Left colon (tissue), 2 donors: ENCODE results near the gene RPS16. TPM values are rescaled to one million over a fixed set of nuclear protein-coding genes. Genes with fewer than 3 reads are reported as not detected.

ENCODE experiments used
- ATAC-seq: fragments of 200-7000 bp; cut with Tn5 transposase; one replicate; pipeline ENCODE4 v1.9.1; 2020; ENCODE audit warnings: mild to moderate bottlenecking, moderate library complexity
- DNase-seq, 2 donors: peaks; one replicate each; pipeline ENCODE4 v3.0.0-alpha.2; 2020
- intact Hi-C, 2 donors: fragments of 100-400 bp; cut with DNase I in 1 of 2; cut with micrococcal nuclease in 1 of 2; formaldehyde crosslinking; loops; one replicate each; pipeline versions ENCODE4 v1.11.2 to v1.14.0; 2022; cut with DNase I, micrococcal nuclease
- total RNA-seq, 2 donors: library from RNA; stranded (reverse); fragmentation: NEBNext Ultra II Directional; extraction: Animal tissue kit (Norgen Biotek cat#: 25700); gene quantifications; one replicate each; pipeline ENCODE4 v1.2.1, GENCODE V29; 2021
- donor health status: DM: no; HTN: no; CAD: no.
- donor health status: DM: yes; HTN: yes; CAD: no.

The RPS16 gene
- total RNA-seq, 2 donors from 2014 or later: 1,556 to 1,578 TPM

DNA sequence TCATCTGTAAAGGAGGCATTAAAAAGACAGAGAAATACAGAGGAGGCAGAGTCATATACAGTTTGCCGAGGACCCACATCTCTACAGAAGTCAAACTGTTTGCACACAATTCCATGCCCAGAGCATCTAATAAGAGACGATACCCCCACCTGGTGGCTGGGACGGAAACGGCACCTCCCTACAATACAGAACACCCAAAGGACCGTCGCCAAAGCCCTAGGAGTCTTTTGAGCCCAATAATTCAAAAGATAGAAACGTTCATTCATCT lies 24.0 kb downstream of the RPS16 start:
- ATAC-seq: peak; percentile 39
- intact Hi-C loops: no loop called here
- peak; percentile 89 to 96 for DNase-seq

DNA sequence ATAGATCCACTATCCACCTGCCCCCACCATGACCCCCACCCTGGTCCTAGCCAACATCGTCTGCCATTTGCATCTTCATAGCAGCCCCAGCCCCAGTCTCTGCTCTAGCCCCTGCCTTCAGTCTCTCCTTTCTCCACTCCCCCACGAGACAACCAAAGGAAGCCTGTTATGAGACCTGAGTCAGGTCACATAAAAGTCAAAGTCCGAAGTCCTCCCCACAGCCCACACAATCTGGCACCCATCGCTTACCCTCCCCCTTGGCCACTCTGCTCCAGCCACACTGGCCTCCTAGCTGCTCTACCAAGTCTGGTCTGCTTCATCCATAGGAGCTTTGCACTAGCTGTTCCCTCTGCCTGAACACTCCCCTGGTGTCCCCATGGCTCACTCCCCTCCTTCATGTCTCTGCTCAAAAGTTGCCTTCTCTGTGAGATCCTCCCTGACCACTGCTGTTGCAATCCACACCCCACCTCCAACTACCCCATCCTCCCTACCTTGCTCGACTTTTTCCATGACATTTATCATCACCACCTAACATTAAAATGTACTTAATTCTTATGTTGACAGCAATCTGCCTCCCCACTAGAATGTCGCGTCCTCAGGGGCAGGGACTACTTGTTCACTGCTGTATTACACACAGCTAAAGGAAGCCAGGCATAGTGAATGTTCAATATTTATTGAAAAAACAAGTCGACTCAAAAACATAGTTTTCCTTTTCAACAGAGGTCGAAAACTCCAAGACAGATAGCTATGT lies 24.5 kb downstream of the RPS16 start:
- intact Hi-C loops: no loop called here
- ATAC-seq (peak; percentile 29), DNase-seq (peak; percentile 75 to 85)

DNA sequence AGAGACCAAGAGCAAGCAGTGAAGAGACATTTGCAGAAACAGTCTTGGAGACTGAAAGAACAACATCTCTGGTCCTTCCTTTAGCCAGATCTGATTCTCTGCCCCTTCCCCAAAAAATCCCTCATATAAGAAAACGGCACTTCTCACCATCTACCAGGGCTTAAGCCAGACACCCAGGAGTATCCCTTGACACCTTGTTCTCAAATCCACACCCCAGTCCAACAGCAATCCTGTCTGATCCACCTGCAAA lies 25.0 kb downstream of the RPS16 start:
- intact Hi-C loops: no loop called here
- ATAC-seq (no peak), DNase-seq (no peak)

DNA sequence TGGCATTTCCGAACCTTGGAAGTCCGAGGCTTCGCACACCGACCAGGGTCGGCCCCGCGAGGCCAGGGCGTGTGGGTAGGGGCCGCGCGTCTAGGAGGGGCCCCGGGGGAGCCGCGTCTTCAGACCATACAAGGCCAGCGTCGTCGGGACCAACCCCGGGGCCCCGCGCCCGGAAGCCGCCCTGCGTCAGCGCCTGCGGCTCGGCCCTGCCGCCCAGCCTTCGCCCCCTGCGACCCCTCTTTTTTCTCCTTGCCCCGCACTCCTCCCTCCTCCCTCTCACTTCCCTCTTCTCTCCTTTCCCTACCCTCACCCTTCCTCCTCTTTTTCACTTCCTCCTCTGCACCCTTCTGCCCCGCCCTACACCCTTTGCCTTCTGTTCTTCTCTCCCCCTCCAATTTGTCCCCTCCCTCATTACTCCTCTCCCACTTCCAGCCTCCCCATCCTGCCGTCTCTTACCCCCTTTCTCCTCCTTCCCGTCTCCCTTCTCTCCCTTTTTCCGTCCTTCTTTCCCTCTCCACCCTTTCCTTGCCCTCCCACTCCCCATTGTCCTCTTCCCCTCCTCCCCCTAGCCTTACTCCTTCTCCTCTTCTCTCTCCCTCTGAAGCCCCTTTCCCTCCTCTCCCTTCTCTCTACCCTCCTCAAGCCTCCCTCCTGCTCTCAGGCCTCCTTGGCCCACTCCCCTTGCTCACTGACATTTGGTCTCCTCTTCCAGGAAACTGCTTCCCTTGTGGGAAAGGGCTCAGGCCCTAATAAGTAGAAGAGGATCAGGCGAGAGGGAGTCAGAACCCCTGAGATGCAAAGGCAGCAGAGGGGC lies 25.5 kb downstream of the RPS16 start:
- intact Hi-C loops: no loop called here
- DNase-seq: peak; percentile 80 to 87
- ATAC-seq: peak; percentile 32

DNA sequence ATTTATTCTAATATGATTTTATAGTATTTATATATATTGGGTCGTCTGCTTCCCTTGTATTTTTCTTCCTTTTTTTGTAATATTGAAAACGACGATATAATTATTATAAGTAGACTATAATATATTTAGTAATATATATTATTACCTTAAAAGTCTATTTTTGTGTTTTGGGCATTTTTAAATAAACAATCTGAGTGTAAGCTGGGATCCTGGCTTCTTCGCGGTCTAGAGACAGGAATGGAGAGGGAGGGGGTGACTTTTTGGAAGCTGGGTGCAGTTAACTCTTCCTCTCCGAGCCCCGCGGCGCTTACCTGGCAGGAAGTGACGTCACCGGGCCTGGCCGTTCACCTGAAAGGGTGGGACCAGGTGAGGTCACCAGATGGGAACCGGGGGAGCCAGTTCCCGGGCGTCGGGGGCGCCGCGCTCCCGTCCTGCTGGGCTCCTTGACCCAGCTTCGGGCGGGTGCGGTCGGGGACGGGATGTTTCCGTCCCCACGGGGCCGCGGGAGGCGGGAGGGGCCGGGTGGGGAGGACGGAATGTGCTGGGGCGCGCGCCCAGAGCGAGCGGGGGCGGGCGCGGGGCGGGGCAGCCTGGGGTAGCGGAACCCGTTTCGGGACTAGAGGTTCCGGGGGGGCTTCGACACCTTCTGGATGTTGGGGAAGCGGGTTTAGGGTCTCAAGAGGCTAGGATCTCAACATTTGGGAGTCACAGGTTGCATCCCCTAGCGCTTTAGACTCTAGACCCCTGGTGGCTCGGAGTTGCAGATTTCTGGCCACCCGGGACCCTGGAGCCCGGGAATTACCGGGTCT lies 26.3 kb downstream of the RPS16 start:
- ATAC-seq: peak; percentile 31
- intact Hi-C loops: no loop called here
- peak; percentile 95 to 97 for DNase-seq

DNA sequence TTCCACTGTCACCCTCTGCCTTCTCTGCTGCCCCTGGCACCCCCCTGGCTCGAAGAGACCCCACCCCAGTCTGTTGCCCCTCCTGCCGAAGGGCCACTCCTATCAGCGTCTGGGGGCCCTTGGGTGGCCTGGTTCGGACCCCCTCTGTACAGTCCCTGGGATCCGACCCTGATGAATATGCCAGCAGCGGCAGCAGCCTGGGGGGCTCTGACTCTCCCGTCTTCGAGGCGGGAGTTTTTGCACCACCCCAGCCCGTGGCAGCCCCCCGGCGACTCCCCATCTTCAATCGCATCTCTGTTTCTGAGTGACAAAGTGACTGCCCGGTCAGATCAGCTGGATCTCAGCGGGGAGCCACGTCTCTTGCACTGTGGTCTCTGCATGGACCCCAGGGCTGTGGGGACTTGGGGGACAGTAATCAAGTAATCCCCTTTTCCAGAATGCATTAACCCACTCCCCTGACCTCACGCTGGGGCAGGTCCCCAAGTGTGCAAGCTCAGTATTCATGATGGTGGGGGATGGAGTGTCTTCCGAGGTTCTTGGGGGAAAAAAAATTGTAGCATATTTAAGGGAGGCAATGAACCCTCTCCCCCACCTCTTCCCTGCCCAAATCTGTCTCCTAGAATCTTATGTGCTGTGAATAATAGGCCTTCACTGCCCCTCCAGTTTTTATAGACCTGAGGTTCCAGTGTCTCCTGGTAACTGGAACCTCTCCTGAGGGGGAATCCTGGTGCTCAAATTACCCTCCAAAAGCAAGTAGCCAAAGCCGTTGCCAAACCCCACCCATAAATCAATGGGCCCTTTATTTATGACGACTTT lies 27.1 kb downstream of the RPS16 start:
- ATAC-seq (no peak), DNase-seq (no peak)
- intact Hi-C loops: no loop called here

DNA sequence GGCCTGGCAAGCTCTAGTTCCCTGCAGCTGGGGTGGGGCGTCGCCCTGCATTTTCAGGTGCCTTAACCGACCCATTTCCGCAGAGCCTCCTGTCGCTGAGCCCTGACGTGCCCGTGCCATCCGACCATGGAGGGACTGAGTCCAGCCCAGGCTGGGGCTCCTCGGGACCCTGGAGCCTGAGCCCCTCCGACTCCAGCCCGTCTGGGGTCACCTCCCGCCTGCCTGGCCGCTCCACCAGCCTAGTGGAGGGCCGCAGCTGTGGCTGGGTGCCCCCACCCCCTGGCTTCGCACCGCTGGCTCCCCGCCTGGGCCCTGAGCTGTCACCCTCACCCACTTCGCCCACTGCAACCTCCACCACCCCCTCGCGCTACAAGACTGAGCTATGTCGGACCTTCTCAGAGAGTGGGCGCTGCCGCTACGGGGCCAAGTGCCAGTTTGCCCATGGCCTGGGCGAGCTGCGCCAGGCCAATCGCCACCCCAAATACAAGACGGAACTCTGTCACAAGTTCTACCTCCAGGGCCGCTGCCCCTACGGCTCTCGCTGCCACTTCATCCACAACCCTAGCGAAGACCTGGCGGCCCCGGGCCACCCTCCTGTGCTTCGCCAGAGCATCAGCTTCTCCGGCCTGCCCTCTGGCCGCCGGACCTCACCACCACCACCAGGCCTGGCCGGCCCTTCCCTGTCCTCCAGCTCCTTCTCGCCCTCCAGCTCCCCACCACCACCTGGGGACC lies 27.9 kb downstream of the RPS16 start:
- peak; percentile 68 to 82 for DNase-seq
- peak; percentile 8 for ATAC-seq
- intact Hi-C loops: no loop called here

DNA sequence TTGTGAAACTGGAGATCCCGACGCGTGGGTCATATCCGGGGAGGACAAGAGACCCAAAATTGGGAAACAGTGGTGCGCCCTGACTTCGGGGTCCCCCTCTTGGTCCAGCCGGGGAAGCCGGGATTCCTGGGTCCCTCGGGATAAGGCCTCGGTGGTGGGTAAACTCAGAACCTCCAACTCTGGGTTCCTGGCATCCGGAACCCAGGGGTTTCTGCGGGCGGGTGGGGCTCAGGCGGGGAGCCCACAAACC lies 28.4 kb downstream of the RPS16 start:
- intact Hi-C loops: no loop called here
- DNase-seq (no peak), ATAC-seq (no peak)

DNA sequence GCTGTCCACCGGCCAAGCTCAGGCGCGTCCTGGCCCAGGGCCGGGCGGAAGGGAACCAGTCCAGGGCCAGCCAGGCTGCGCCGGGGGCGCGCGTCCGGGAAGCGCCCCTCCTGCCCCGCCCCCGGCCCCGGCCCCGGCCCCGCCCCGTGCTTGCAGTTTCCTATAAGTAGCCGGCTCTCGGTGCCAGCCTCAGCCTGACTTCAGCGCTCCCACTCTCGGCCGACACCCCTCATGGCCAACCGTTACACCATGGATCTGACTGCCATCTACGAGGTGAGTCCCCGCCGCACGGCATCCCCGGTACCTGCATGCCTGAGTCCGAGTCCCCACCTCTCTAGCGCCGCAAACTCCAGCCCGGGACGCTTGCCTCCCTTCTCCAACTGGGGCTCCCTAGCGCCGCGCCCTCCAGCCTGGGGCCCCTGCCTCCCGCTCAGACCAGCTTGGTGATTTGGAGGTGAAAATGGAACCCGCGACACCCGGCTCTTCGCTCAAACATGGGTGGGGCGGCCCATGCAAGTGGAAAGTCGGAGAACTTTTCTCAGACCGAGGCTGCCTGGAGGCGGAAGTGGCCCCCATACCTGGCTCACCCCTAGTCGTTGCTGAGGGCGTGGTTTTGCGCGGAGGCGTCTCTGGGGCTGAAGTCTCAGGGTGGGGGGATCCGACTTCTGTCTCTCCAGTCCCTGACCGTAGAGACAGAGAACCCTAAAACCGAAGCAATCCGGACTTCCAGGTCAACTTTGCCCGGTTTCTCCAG lies 28.9 kb downstream of the RPS16 start, which contains the start of gene ZFP36:
TSS of gene ZFP36 (plus strand) at position 192 of the 754 bp plus-strand sequence. CDS start at position 250, 58 bp downstream.
- peak; percentile 90 to 95 for DNase-seq
- peak; percentile 32 for ATAC-seq
- intact Hi-C loops: no loop called here

DNA sequence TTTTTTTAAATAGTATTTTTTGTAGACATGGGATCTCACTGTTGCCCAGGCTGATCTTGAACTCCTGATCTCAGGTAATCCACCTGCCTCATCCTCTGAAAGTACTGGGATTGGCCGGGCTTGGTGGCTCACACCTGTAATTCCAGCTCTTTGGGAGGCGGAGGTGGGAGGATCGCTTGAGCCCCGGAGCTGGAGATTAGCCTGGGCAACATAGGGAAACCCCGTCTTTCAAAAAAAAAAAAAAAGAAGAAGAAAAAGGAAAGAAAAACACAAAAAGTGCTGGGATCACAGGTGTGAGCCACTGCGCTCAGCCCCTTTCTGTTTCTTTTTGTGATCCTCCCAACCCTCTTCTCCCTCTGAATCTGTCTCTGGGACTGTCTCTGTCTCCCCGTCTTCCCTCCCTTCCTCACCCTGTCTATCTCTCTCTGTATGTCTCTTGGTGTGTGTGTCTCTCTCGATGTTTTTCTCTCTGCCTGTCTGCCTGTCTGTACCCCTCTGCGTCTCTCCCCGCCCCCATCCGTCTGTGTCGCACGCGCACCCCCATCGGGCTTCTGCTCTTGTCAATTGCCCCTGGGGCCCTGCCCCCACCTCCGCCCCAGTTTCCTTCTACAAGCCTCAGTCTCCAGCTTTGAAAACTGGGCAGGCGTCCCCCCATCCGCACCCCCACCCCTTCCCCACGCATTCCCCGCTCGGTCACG lies 29.6 kb downstream of the RPS16 start:
- peak; percentile 85 to 90 for DNase-seq
- no peak for ATAC-seq
- intact Hi-C loops: no loop called here

DNA sequence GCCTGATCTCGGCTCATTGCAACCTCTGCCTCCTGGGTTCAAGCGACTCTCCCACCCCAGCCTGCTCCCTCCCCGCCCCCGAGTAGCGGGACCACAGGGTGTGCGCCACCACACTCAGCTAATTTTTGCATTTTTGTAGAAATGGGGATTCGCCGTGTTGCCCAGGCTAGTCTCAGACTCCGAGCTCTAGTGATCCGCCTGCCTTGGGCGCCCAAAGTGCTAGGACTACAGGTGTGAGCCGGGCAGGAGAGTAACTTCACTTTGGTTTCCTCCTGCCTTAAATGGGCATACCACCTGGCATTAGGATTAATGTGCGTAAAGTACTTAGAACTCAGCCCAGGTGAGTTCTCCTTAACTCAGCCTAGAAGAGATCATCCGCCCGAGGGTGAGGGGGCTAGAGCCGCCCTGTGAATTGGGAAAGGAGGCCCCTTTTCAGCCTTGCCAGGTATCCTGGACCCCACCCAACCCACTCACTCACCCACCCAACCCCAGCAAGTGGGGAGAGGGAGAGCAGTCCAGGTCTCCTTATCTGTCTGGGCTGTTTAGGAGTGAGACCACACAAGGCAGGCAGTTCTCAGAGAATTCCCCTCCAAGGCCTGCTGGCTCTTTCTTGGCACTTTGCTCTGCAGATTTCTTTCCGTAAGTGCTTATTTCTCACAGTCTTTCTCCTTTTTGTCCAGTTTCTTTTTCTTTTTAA lies 30.3 kb downstream of the RPS16 start:
- DNase-seq (peak in 1 of 2 donors; percentile 18), ATAC-seq (no peak)
- intact Hi-C loops: no loop called here

DNA sequence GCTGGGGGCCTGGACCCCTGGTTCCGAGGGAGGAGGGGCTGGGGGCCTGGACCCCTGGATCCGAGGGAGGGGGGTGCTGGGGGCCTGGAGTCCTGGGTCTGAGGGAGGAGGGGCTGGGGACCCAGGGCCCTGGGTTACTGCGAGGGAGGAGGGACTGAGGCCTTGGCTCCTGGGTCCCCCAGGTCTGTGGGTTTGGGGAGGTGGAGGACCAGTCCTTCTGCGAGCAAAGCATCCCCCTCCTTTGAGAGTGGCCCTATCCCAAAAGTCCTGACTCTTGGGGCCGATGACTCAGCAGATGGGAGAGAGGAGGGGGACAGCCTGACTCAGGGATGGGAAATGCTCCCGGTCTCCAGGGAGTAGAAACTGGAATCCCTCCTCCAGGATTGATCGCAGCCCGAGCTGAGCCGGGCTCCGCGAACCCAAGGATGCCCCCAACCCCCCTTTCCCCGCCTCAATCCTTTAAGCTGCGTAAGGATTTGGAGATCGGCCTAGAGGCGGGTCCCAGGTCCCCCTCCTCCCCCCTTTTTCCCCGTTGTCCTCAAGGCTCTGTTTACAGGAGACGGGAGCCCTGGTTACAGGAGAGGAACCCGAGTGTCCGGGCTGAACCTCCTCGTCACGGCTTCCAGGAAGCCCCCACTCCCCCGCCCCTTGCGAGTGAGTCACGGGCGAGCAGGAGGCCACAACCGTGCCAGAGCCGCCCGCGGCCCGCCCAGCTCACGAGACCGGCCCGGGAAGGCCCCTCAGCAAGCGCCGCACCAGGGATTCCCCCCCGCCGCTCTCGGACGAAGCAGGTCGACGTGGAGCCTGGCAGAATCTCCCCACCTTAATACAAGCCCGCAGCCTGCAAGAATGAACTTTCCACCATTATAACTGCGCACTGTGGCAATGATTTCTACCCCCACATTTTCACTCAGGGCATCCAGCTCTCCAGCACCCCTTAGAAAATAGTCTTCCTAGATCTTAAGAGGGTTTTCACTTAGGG lies 32.1 kb downstream of the RPS16 start:
- ATAC-seq (peak; percentile 31), DNase-seq (peak; percentile 97 to 99)
- intact Hi-C loops: no loop called here

DNA sequence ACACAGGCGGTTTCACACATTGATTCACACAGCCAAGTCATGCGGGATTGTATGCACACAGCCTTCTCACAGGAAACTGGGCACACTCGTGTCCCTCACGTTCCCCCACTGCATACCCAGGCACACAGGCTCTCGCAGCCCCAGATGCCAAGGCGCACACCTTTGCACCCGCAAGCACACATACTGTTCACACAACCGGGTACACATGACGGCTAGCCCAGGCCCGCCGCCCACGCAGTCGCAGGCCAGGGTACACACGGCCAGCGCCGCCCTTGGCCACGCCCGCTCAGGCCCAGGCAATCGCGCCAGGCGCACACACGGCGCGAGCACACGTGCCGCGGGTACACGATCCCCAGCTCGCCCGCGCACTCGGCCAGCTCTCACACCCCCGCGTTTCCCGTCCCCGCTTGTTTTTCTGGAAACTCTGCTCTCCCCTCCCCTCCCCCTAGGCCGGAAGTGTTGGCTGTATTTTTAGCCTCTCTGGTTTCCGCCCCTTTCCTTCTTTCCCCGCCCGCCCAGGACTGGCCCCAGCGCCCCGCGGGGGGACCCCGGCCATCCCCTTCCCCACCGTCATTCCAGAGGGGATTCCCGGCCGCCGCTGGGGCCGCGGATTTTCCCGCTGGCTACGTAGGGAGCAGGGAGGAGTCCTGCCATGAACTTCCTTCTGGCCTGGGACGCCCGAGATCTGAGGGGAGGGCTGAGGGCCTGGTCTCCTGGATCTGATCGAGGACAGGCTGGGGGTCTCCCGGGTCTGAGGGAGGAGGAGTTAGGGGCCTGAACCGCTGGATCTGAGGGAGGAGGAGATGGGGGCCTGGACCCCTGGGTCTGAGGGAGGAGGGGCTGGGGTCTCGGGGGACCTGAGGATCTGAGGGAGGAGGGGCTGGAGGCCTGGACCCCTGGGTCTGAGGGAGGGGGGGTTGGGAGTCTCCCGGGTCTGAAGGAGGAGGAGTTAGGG lies 33.1 kb downstream of the RPS16 start:
- intact Hi-C loops: no loop called here
- DNase-seq (peak; percentile 92 to 94), ATAC-seq (peak; percentile 33)

DNA sequence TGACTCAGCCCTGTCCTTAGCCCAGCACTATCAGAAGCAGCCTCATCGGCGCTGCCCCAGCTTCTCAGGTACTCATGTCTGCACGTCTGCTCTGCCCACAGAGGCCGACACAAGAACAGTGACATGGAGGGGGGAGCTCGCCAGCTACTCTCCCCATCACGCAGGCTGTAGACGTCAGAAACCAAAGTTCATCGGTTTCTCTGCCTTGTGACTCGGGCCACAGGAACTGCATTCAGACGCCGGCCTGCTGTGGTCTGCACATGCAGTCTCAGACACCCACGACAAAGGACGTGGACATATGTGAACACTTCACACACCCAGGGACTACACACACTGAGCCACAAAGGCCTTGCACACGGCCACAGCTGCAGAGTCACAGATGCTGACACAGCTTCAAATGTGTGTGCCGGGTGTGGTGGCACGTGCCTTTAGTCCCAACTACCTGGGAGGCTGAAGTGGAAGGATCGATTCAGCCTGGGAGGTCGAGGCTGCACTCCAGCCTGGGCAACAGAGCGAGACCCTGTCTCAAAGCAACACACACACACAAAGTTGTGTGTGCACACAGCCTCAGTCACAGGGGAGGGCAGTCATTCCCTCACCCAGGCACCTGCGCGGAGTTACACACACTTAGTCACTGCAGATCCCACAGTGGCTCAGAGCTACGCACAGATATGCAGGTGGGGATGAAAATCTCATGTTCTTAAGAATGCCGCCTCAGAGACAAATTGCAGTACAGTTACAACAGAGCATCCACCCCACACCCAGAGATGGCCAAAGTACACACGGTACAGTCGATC lies 34.0 kb downstream of the RPS16 start:
- DNase-seq (peak; percentile 84 to 91), ATAC-seq (peak; percentile 43)
- intact Hi-C loops: no loop called here
